GM10248 (cell line): ENCODE measurements around the gene PRKCH.

ENCODE experiments used
- CTCF ChIA-PET: fragments of 300-600 bp; sonication (Branson Sonifier 250); formaldehyde crosslinking; extraction: SDS; loops from one replicate; lab custom pipeline; 2021; ENCODE audit warnings: antibody characterized with exemption; lab: Yijun Ruan, JAX
- POLR2A ChIA-PET: fragments of 350-650 bp; sonication (Branson Sonifier 250); formaldehyde crosslinking; extraction: SDS; loops from one replicate; lab custom pipeline; 2020; ENCODE audit warnings: antibody characterized with exemption; lab: Yijun Ruan, JAX
- DNase-seq: peaks from one replicate; pipeline ENCODE4 v3.0.0; 2012; ENCODE audit errors: extremely low spot score
- TF ChIP-seq, protein P1 (sequence below): IDR thresholded peaks from 2 replicates; pipeline ENCODE4 v1.5.1; 2012; ENCODE audit warnings: mild to moderate bottlenecking, low read depth; ENCODE audit errors: extremely low read depth, missing control alignments, control extremely low read depth

Gene PRKCH

DNA sequence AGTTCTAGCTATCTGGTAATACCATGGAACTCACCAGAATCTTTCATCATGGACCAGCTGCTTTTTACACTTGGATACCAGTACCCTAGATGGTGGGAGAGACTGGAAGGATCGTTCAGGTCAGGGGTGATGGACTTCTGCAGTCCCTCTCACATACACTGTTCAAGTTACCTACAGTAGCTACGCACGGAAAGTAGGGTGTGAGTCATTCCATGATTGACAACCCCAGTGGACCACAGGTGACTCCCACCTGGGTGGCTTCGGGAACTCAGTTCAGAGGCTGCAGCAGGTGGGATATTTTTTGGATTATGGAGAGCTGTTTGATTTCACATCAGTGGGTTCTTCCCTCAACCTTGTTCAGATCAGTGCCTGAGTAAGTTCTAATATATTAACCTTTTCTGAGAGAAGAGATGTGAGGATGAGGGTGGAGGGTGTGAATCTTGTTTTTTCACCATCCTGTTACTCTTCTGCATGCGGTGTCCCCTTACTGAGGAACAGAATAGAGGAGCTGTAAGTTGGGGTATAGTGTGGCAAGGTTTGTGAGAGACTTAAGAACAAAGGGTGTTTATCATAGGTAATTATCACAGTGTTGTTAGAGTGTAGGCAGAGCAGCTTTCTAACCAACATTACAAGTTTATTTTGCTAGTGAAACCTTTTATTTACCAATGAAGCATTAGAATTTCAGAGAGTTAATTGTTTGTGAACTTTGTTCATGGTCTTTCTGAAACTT is 39.6 kb downstream of the PRKCH start:
- TF ChIP-seq, protein P1, sequence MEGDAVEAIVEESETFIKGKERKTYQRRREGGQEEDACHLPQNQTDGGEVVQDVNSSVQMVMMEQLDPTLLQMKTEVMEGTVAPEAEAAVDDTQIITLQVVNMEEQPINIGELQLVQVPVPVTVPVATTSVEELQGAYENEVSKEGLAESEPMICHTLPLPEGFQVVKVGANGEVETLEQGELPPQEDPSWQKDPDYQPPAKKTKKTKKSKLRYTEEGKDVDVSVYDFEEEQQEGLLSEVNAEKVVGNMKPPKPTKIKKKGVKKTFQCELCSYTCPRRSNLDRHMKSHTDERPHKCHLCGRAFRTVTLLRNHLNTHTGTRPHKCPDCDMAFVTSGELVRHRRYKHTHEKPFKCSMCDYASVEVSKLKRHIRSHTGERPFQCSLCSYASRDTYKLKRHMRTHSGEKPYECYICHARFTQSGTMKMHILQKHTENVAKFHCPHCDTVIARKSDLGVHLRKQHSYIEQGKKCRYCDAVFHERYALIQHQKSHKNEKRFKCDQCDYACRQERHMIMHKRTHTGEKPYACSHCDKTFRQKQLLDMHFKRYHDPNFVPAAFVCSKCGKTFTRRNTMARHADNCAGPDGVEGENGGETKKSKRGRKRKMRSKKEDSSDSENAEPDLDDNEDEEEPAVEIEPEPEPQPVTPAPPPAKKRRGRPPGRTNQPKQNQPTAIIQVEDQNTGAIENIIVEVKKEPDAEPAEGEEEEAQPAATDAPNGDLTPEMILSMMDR, result no peak
- DNase-seq, result no peak
- POLR2A ChIA-PET, result no interaction called here
- CTCF ChIA-PET, result interaction anchor here (1.6 to 2.1 kb wide), 2 partner anchors 14 to 27 kb away, joined by 4 to 6 read pairs; no protein-coding TSS in a partner anchor

DNA sequence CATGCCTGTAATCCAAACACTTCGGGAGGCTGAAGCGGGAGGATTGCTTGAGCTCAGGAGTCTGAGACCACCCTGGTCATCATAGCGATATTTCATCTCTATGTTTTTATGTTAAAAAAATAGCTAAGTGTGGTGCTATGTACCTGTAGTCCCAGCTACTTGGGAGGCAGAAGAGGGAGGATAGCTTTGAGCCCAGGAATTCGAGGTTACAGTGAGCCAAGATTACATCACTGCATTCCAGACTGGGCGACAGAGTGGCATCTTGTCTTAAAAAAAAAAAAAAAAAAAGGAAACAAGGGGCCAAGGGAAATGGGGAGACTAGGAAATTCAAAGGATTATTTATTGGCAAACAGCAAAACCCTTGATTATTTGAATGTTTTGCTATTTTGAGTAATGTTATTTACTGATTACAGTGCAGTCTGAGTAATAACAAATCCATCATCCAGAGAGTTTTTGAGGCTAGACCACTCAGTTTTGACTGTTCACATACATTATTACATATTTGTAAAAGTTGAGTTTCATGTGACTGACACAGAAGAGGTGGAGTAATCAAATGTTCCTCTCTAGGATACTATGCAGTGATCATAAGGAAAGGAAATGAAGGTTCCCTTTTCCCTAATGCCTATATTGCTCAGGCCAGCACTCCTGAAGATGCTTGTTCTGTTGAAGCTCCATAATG is 40.8 kb downstream of the PRKCH start:
- ChIA-PET POLR2A (no interaction called here), CTCF (interaction anchor here (0.7 to 2.1 kb wide), 5 partner anchors 16 to 65 kb away, joined by 3 to 6 read pairs (median 3); no protein-coding TSS in a partner anchor)
- no peak for DNase-seq
- TF ChIP-seq, protein P1, result no peak

DNA sequence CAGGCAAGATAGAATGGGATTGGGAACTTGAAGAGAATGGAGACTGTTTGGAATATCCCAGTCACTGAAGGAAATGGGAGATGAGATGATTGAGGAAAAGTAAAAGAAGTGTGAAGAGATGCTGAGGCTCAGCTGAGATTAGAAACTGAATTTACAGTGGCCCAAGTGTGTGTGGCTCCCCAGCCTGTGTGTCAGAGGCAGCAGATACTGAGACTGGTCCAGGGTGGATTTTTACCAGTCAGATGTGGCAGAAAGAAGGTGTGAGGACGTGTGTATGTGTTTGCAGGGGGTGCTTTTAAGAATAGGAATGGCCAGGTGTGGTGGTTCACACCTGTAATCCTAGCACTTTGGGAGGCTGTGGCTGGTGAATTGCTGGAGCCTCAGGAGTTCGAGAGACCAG is 42.9 kb downstream of the PRKCH start:
- TF ChIP-seq, protein P1, result no peak
- CTCF ChIA-PET, result no interaction called here
- DNase-seq, result no peak
- POLR2A ChIA-PET, result no interaction called here

DNA sequence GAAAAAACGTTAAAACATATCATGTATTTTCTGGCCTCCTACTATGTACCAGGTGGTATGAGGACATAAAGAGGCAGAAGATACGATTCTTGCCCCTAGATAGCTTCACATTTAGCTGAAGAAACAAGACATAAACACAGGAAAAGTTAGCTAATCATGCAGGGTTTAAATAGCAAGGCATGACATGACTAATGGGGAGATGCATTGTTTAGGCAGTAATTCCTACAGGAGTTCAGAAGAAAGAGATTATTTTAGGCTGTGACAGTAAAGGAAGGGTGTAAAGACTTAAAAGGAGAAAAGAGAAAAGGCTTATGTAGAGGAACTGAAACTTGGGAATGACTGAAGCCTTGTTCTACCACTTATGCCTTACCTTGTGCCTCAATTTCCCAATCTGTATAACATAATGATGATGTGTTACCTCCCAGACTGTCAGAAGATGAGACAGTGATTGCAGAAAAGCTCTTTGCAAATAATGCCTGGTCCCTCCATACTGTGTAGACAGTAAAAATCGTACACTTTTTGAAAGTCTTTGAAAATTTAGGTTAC is 44.4 kb downstream of the PRKCH start:
- TF ChIP-seq, protein P1, result no peak
- CTCF ChIA-PET, result interaction anchor here (1.0 kb wide), 1 partner anchor 43 kb away, joined by 3 read pairs; no protein-coding TSS in a partner anchor
- POLR2A ChIA-PET, result no interaction called here
- DNase-seq, result no peak

DNA sequence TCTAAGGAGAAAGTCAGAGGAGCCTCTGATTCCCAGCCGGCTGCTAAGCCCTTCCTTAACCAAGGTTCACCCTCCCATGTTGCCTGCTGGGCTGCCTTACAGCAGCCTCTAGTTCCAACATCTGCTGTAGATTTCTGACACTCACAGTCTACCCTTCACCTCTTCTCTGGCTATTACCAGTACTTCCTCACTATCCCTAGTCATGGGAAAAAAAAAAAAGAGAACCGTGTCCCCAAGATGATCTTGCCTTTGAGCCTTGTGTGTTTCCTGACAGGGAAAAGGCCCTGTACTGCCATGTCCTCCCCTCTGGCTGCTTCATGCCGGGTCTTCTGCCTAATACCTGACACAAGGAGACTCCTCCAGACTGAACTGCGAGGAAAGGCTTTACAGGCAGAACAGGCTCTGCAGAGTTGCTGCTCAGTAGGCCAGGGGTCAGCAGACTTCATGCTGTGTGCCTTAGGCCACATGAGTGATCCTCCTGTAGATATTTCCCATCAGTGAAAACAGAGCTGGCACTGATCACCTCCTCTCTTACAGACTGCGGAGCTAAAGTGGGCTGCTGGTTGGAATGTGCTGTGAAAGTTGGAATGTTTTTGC is 46.8 kb downstream of the PRKCH start:
- no peak for DNase-seq
- ChIA-PET CTCF (interaction anchor here (0.9 to 1.4 kb wide), 4 partner anchors 9 to 27 kb away, joined by 3 to 5 read pairs (median 4); no protein-coding TSS in a partner anchor), POLR2A (no interaction called here)
- TF ChIP-seq, protein P1, result no peak
